Measurements from ENCODE around the gene RASGEF1B. TPM values are rescaled to one million over a fixed set of nuclear protein-coding genes. Genes with fewer than 3 reads are reported as not detected.
"Not testable (repeated sequence)": the region's sequence is repeated elsewhere in the genome, so short reads cannot be mapped to it uniquely, and the experiment has no call there.

Gene RASGEF1B
- total RNA-seq, 2 experiments from 2014 or later: 5.7 to 12.6 TPM

GRCh38 chr4:81407726-81408125, 64.0 kb downstream of the RASGEF1B start:
- CTCF ChIA-PET (ENCODE audit: unreplicated experiment): interaction anchor here (0.6 kb wide), 1 partner anchor 973 kb away, joined by 3 read pairs; no protein-coding TSS in a partner anchor

GRCh38 chr4:81406481-81406880, 65.2 kb downstream of the RASGEF1B start:
- H3K27ac ChIP-seq (ENCODE audit: low read depth, low read length, poor library complexity, severe bottlenecking); H3K9me2 ChIP-seq (ENCODE audit: insufficient read depth, low read length); H3K79me2 ChIP-seq (ENCODE audit: insufficient read depth, low read depth, low read length); H4K20me1 ChIP-seq (ENCODE audit: insufficient read depth, low read length); H3K4me3 ChIP-seq (ENCODE audit: low read depth, low read length, poor library complexity, severe bottlenecking); POLR2A ChIA-PET; H3K9me3 ChIP-seq (ENCODE audit: low read length); H3K36me3 ChIP-seq (ENCODE audit: insufficient read depth, low read length); DNase-seq (ENCODE audit: low spot score); BruUV-seq (replicated peaks); H3K4me1 ChIP-seq (ENCODE audit: insufficient read depth, low read length, poor library complexity, severe bottlenecking); H3K4me2 ChIP-seq (ENCODE audit: low read length): not testable (repeated sequence)
- intact Hi-C loops (cut with micrococcal nuclease; ENCODE audit: unreplicated experiment): loop anchor here (1.0 to 5.0 kb wide), 6 partner anchors 61 to 1045 kb away; no protein-coding TSS in a partner anchor
- 0 out of 2 replicates have a peak overlapping the region, but pooled peaks have one; percentile 9 for H2AFZ ChIP-seq (ENCODE audit: low read length)
- CTCF ChIA-PET (ENCODE audit: unreplicated experiment): interaction anchor here (0.5 to 0.6 kb wide), 2 partner anchors 152 to 430 kb away, joined by 3 read pairs; no protein-coding TSS in a partner anchor

More at GRCh38 chr4:81407726-81408125, 64.0 kb downstream of the RASGEF1B start:
- no peak for TF ChIP-seq EZH2phosphoT487 (IDR thresholded peaks at IDR 0.05; ENCODE audit: borderline replicate concordance, low read depth, low read length)
- TF ChIP-seq, protein P1, sequence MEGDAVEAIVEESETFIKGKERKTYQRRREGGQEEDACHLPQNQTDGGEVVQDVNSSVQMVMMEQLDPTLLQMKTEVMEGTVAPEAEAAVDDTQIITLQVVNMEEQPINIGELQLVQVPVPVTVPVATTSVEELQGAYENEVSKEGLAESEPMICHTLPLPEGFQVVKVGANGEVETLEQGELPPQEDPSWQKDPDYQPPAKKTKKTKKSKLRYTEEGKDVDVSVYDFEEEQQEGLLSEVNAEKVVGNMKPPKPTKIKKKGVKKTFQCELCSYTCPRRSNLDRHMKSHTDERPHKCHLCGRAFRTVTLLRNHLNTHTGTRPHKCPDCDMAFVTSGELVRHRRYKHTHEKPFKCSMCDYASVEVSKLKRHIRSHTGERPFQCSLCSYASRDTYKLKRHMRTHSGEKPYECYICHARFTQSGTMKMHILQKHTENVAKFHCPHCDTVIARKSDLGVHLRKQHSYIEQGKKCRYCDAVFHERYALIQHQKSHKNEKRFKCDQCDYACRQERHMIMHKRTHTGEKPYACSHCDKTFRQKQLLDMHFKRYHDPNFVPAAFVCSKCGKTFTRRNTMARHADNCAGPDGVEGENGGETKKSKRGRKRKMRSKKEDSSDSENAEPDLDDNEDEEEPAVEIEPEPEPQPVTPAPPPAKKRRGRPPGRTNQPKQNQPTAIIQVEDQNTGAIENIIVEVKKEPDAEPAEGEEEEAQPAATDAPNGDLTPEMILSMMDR (conservative IDR thresholded peaks at IDR 0.05; ENCODE audit: low read length): no peak
- no peaks in the 10 kb centered on the region for H3K79me2 ChIP-seq (ENCODE audit: insufficient read depth, low read depth, low read length)
- no peaks in the 10 kb centered on the region for H3K9me2 ChIP-seq (ENCODE audit: insufficient read depth, low read length)
- H3K4me3 ChIP-seq (ENCODE audit: low read depth, low read length, poor library complexity, severe bottlenecking): no peak overlapping the region
- no peaks in the 10 kb centered on the region for H3K36me3 ChIP-seq (ENCODE audit: insufficient read depth, low read length)
- no peak overlapping the region for H3K27ac ChIP-seq (ENCODE audit: low read depth, low read length, poor library complexity, severe bottlenecking)
- no peaks in the 10 kb centered on the region for H4K20me1 ChIP-seq (ENCODE audit: insufficient read depth, low read length)
- POLR2A ChIA-PET: no interaction called here
- no peak overlapping the region for H3K4me2 ChIP-seq (ENCODE audit: low read length)
- H3K9me3 ChIP-seq (ENCODE audit: low read length): no peaks in the 10 kb centered on the region
- DNase-seq (ENCODE audit: low spot score): no peak
- no peaks in the 10 kb centered on the region for H3K4me1 ChIP-seq (ENCODE audit: insufficient read depth, low read length, poor library complexity, severe bottlenecking)
- intact Hi-C loops (cut with micrococcal nuclease; ENCODE audit: unreplicated experiment): loop anchor here (2.0 to 5.0 kb wide), 3 partner anchors 320 to 861 kb away; no protein-coding TSS in a partner anchor
- H2AFZ ChIP-seq (ENCODE audit: low read length): no peak overlapping the region
- BruUV-seq (replicated peaks): no TSS peak

GRCh38 chr4:81405900-81406401, 65.8 kb downstream of the RASGEF1B start:
- 0 out of 2 replicates have a peak overlapping the region, but pooled peaks have one; percentile 9 for H2AFZ ChIP-seq (ENCODE audit: low read length)
- no peak overlapping the region for H3K27ac ChIP-seq (ENCODE audit: low read depth, low read length, poor library complexity, severe bottlenecking)
- peak; percentile 85 for DNase-seq (ENCODE audit: low spot score)
- ChIA-PET POLR2A (no interaction called here), CTCF (ENCODE audit: unreplicated experiment) (interaction anchor here (0.5 kb wide), 1 partner anchor 153 kb away, joined by 3 read pairs; no protein-coding TSS in a partner anchor)
- no peaks in the 10 kb centered on the region for H3K9me2 ChIP-seq (ENCODE audit: insufficient read depth, low read length)
- no peak overlapping the region for H3K4me3 ChIP-seq (ENCODE audit: low read depth, low read length, poor library complexity, severe bottlenecking)
- TF ChIP-seq EZH2phosphoT487 (IDR thresholded peaks at IDR 0.05; ENCODE audit: borderline replicate concordance, low read depth, low read length): no peak
- TF ChIP-seq, protein P1 (conservative IDR thresholded peaks at IDR 0.05; ENCODE audit: low read length): peak; percentile 100
- BruUV-seq (replicated peaks): no TSS peak
- intact Hi-C loops (cut with micrococcal nuclease; ENCODE audit: unreplicated experiment): loop anchor here (1.0 to 5.0 kb wide), 7 partner anchors 61 to 1045 kb away; no protein-coding TSS in a partner anchor
- H4K20me1 ChIP-seq (ENCODE audit: insufficient read depth, low read length): no peaks in the 10 kb centered on the region
- no peaks in the 10 kb centered on the region for H3K79me2 ChIP-seq (ENCODE audit: insufficient read depth, low read depth, low read length)
- H3K9me3 ChIP-seq (ENCODE audit: low read length): no peaks in the 10 kb centered on the region
- peak overlapping the region; percentile 40; the same call in 1 of the 2 replicates for H3K4me2 ChIP-seq (ENCODE audit: low read length)
- H3K4me1 ChIP-seq (ENCODE audit: insufficient read depth, low read length, poor library complexity, severe bottlenecking): no peaks in the 10 kb centered on the region
- H3K36me3 ChIP-seq (ENCODE audit: insufficient read depth, low read length): no peaks in the 10 kb centered on the region

Data from OCI-LY7 (cell line).